ENCODE data around the gene CUL2.
"Not testable (repeated sequence)": the region's sequence is repeated elsewhere in the genome, so short reads cannot be mapped to it uniquely, and the experiment has no call there.

Gene CUL2

GRCh38 chr10:34978080-34978479, 112.1 kb downstream of the CUL2 start:
- no peak for DNase-seq (ENCODE audit: low spot score)

GRCh38 chr10:34976380-34976910, 113.7 kb downstream of the CUL2 start:
- not testable (repeated sequence) for DNase-seq (ENCODE audit: low spot score)

- not testable (repeated sequence) for DNase-seq (ENCODE audit: low spot score)
These were observed 115.6 kb downstream of the CUL2 start for GRCh38 chr10:34974364-34975065.

GRCh38 chr10:34973757-34974156, 116.4 kb downstream of the CUL2 start:
- not testable (repeated sequence) for DNase-seq (ENCODE audit: low spot score)

GRCh38 chr10:34973121-34973520, 117.0 kb downstream of the CUL2 start:
- DNase-seq (ENCODE audit: low spot score) = not testable (repeated sequence)

GRCh38 chr10:34972591-34972990, 117.5 kb downstream of the CUL2 start:
- not testable (repeated sequence) for DNase-seq (ENCODE audit: low spot score)

- not testable (repeated sequence) for DNase-seq (ENCODE audit: low spot score)
These were observed 118.4 kb downstream of the CUL2 start for GRCh38 chr10:34971606-34972334.

- no peak for DNase-seq (ENCODE audit: low spot score)
These were observed 121.0 kb downstream of the CUL2 start for GRCh38 chr10:34969171-34969570.

- no peak for DNase-seq (ENCODE audit: low spot score)
These were observed 122.7 kb downstream of the CUL2 start for GRCh38 chr10:34967335-34967880.

GRCh38 chr10:34966451-34966850, 123.7 kb downstream of the CUL2 start:
- DNase-seq (ENCODE audit: low spot score) = no peak

- DNase-seq (ENCODE audit: low spot score) = no peak
These were observed 124.1 kb downstream of the CUL2 start for GRCh38 chr10:34966040-34966439.

- no peak for DNase-seq (ENCODE audit: low spot score)
These were observed 125.9 kb downstream of the CUL2 start for GRCh38 chr10:34964166-34964800.

- DNase-seq (ENCODE audit: low spot score) = no peak
These were observed 127.3 kb downstream of the CUL2 start for GRCh38 chr10:34962866-34963265.

GRCh38 chr10:34960983-34961382, 129.2 kb downstream of the CUL2 start:
- DNase-seq (ENCODE audit: low spot score) = no peak

- DNase-seq (ENCODE audit: low spot score) = no peak
These were observed 130.4 kb downstream of the CUL2 start for GRCh38 chr10:34959786-34960185.

- DNase-seq (ENCODE audit: low spot score) = no peak
These were observed 130.8 kb downstream of the CUL2 start for GRCh38 chr10:34959321-34959720.
